Activated T-helper 9 cell treated with anti-CD3 and anti-CD28 coated beads, Interleukin-2, amount 50 U/mL, for 16 hours (primary cell): Measurements from ENCODE around the gene ARHGEF40.
A peak's percentile ranks its signal among the peaks of the same experiment; 100 is the strongest.

Experiments used
- DNase-seq: peaks from one replicate; pipeline ENCODE4 v3.0.0-alpha.2; 2020; ENCODE audit warnings: low read depth

ARHGEF40 gene

GRCh38 chr14:21083565-21084325, 13.6 kb downstream of the ARHGEF40 start:
- DNase-seq, result no peak

GRCh38 chr14:21084396-21084795, 14.3 kb downstream of the ARHGEF40 start:
- no peak for DNase-seq

GRCh38 chr14:21084998-21085853, 15.1 kb downstream of the ARHGEF40 start:
- no peak for DNase-seq

DNA sequence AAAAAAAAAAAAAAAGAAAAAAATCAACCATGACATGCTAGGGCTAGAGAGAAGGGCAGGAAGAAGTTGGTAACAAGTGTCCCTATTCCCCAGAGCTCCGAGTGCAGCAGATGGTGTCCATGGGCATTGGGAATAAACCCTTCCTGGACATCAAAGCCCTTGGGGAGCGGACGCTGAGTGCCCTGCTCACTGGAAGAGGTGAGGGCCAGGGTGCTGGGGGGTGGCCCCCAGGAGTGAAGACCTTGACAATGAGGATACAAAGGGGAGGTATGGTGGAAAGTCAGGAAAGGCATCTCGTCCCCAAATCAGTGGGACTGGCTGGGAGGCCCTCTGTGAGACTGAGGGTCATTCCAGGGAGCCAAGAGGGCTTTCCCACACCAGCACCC, 16.8 kb downstream of the ARHGEF40 start:
- DNase-seq, result no peak

- no peak for DNase-seq
These were observed 17.4 kb downstream of the ARHGEF40 start for GRCh38 chr14:21087294-21088091.

DNA sequence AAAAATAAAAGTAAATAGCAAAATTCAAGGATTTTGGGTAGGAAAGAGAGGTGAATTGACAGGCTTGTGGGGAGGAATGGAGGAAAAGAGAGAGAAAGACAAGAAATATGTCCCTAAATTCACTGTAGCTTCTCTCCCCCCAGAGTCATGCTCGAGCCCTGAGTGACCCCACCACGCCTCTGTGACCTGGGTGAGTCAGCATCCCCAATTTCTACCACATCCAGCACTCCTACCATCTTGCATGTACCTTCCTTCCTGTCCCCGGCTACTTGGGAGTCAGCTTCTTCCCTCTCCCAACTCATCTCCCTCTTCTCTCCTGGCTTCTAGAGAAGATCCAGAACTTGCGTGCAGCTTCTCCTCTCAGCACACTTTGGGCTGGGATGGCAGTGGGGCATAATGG, 18.6 kb downstream of the ARHGEF40 start:
- DNase-seq, result no peak

DNA sequence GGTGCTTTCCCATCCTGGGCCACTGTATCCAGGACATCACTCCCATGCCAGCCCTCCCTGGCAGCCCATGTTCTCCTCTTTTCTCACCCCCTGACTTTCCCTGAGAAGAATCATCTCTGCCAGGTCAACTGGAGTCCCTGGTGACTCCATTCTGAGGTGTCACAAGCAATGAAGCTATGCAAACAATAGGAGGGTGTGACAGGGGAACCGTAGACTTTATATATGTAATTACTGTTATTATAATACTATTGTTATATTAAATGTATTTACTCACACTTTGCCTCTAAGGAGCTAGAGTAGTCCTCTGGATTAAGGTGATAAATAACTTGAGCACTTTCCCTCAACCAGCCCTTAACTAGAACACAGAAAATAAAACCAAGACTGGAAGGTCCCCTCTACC, 19.2 kb downstream of the ARHGEF40 start:
- DNase-seq, result no peak

DNA sequence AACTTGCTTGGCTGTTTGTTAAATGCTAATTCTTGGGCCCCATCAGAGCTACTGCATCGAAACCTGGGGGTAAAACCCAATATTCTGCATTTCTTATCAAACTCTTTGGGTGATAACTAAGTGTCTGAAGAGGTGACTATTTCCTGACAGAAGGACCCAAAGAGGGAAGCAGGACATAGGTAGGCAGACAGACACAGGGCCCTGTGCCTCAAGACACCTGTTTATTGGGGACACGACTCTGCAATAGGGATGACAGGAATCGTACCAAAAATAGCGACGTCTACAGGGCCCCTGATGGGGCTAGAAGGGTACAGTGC, 19.7 kb downstream of the ARHGEF40 start:
- no peak for DNase-seq

- DNase-seq, result no peak
These were observed 20.3 kb downstream of the ARHGEF40 start for GRCh38 chr14:21090194-21090939.

DNA sequence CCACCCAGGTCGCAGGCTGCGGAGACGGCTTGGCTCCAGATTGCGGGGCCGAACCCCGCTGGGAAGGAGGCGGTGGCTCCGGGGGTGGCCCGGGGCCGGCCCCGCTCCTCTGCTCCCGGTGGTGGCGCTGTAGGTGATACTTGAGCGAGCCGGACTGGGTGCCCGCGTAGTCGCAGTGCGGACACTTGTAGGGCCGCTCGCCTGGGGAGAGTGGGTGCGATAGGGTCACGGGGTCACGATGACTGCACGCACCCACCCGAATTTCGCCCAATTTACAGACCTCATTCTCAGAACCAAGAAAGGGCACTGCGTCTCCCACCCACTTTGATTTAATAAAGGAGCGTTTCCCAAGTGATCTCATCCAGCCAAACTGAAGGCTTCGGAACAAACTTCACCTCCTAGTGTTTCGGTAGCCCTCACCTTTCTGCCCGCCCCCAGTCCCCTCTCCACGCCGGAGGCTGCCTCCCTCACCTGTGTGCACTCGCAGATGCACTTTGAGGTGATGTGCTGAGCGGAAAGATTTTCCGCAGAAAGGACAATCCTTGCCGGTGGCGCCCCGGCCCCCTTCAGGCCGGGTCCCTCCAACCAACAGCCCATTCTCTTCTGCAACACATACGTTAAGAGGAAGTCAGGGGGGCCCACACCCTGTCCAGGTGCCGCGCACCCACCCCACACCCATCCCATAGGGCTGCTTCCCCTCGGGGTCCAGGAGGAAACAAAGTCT, 21.0 kb downstream of the ARHGEF40 start:
- no peak for DNase-seq

DNA sequence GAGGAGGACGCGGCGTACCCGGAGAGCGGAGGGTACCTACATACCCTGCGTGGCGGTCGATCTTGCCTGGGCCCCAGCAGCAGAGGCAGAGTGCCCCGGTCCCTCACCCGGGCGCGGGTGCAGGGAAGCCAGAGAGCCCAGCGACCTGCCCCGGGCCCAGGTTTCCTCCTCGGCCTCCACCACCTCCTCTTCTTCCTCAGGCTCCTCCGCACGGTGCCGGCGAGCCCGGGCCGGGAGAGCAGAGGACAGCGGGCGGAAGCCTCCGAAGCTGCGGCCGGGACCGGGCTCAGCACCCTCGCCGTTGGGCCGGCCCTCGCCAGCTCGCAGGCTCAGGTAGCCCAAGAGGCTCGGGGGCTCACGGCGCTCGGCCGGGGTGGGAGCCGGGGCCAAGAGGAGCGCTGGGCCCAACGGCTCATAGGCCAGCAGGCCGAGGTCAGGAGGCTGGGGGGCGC, 21.7 kb downstream of the ARHGEF40 start:
- DNase-seq, result no peak

DNA sequence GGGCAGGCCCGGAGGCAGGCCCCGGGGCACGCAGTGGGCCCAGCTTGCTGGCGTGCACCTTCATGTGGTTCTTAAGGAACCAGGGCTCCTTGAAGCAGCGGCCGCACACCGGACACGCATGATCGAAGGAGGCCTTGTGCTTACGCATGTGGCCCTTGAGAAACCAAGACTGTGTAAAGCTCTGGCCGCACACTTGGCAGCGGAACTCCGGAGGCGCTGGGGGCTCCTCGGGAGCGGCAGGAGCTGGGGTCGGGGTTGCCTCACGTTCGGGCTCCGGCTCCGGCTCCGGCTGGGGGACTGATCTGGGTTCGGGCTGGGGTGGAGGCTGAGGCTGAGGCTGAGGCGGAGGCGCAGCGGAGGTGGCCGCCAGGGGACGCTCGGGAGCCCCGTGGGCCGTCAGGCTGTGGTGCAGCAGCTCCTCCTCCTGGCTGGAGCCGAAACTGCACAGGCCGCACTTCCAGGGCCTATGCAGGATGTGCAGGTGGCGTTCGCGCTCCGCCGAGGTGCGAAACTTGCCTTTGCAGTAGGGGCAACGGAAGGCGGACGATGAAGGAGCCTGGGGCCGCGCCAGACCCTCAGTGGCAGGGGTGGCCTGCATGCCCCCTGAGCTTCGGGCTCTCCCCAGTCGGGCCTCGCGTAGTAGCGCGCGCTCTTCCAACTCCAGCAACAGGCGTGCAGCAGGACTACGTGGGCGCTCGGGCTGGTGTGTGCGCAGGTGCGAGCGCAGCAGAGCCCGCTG, 22.3 kb downstream of the ARHGEF40 start:
- peak; percentile 88 for DNase-seq

- no peak for DNase-seq
These were observed 22.9 kb downstream of the ARHGEF40 start for GRCh38 chr14:21093018-21093417.

GRCh38 chr14:21093769-21094681, 23.9 kb downstream of the ARHGEF40 start:
- no peak for DNase-seq

DNA sequence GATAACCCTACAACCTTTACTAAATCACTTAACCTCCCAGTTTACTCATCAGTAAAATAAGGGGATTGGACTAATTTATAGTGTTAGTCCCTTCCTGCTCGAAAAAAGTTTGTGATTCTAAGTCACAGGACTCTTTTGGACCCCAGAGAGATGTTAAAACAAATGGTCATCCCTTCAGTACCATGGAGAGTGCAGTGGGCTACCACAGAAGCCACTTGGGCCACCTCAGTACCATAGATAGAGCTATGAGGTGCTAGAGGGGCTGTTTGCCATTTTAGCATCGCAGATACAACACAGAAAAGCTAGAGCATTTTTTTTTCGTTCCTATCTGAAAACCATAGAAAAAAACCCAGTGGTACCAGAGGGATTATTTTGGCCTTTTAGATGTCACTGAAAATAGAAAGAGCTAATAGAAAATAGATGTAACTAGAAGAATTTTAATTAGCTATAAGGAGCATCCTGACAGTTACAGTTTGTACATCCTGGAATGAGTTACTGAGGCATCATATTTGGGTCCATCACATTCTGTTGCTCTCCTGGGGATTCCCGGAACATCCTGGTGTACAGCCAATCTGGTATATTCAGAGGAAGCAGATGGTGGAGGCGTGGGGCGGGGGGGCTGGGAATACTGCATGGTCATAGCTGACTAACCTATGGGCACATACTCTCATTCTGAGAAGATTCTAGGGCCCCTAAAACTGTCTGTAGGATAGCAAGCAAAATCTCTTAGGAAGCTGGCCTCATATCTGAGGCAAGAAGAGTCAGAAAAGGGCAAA, 25.5 kb downstream of the ARHGEF40 start:
- DNase-seq, result no peak

DNA sequence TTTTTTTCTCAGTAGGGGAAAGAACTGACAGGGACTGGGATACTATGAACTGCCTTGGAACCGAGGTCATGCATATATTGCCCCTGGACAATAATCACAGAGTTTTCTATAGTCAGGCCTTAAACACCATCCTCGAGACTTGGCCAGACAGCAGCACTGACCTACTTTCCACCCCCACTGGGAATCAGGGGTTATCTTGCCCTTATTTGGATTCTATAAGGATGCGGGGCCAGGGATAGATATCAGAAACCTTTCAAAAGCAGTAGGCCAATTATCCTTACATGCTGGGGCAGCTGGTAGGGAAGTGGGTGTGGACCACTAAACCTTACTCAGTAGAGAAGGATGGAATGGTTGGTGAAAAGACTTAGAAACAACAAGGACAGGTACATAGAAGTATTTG, 26.3 kb downstream of the ARHGEF40 start:
- DNase-seq, result no peak

DNA sequence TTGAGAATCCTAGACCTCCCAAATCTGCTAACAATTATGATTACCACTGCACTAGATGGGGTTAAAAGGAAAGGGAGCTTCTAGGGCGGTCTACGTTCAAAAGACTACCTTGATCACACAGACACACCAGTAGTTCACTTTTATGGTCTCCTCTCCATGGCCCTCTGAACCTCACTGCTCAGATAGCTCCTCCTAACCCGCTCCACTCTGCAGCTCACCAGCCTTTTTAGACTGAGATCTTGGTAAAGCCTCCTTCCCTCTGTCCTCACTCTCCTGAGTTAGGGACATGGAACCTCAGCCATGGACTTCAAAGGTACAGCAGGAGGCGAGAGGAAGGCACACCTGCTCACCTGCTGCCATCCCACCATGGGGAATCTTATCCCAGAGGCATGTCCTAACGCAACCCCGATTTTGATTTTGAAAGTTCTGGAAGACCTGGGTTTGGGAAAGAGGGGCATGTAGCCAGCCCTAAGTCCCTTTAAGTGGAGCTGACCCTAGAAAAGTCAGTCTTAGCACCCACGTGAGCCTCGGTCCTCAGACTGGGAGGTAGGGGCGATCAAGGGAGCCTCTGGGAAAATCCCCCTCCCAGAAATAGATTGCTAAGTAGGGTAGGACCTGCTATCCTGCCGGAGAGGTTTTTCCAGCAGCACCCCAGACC, 27.0 kb downstream of the ARHGEF40 start:
- DNase-seq, result no peak

DNA sequence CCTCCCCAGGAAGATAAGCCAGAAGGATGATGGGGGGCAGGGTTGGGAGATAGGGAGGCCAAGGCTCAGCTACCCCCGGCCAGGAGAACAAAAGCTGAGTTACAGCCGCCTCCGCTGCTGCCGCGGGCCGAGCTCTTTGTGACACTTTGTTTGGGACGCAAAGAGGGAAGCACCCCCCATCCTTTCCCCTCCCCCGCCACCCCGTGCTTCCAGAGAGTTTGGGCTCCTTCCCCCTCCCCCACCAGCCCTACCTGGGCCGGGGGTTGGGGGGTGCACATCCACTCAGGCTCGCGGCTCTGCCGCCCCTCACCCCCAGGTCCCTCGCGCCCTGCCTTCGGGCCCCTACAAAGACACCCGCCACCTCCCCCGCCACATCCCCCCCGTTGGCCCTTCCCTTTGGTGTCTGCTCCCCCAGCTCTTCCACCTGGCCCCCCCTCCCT, 27.6 kb downstream of the ARHGEF40 start:
- peak; percentile 15 for DNase-seq
